Measurements from ENCODE around the gene IDH1. TPM values are rescaled to one million over a fixed set of nuclear protein-coding genes. Genes with fewer than 3 reads are reported as not detected.

Gene IDH1
- total RNA-seq, 1 experiment from 2014 or later, result 91.2 TPM

DNA sequence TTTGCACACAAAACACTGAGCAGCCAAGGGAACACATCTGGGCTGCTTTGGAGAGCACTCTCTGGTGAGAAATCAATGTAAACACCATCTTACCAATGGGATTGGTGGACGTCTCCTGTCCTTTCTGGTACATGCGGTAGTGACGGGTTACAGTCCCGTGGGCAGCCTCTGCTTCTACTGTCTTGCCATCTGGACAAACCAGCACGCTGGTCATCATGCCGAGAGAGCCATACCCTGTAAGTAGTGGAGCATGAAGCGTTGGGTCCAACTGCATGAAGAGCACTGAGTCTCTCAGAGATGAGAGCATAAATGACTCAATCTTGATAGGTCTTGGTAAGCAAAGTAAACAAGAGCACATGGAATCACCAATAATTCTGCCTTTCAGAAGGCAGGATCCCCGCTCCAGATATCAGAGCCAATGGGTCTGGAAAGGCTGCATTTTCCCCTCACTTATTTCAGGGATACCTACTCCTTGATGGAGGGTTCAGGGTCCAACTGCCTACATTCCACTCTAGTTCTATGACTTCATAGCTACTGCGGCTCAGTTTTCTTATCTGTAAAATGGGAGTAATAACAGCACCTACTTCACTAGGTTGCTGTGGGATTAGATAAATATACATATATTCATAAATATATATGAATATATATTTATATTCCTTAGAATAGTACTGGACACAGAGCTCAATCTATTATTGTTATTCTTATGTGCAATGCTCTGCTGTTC is 14.9 kb downstream of the IDH1 start:
- no peak overlapping the region for H3K27ac ChIP-seq (ENCODE audit: low read depth, low read length)
- no peaks in the 10 kb centered on the region for H4K20me1 ChIP-seq (ENCODE audit: insufficient read depth)
- H3K9ac ChIP-seq (ENCODE audit: low read length), result no peak overlapping the region
- TF ChIP-seq SP1 (IDR thresholded peaks at IDR 0.05; ENCODE audit: low read depth) (no peak), SRF (IDR thresholded peaks at IDR 0.05; ENCODE audit: low read depth) (no peak), ELF1 (IDR thresholded peaks at IDR 0.05; ENCODE audit: borderline replicate concordance, low read depth) (no peak), FOSL1 (IDR thresholded peaks at IDR 0.05; ENCODE audit: low read depth) (no peak), ZBTB33 (IDR thresholded peaks at IDR 0.05; ENCODE audit: extremely low read depth, insufficient replicate concordance, low read length) (no peak), ZNF274 (IDR thresholded peaks at IDR 0.05; ENCODE audit: low read depth, low read length) (no peak), CEBPB (IDR thresholded peaks at IDR 0.05; ENCODE audit: low read depth) (no peak), EGR1 (IDR thresholded peaks at IDR 0.05; ENCODE audit: low read depth) (no peak), POLR2AphosphoS5 (IDR thresholded peaks at IDR 0.05; ENCODE audit: low read depth, low read length) (no peak), SIN3A (IDR thresholded peaks at IDR 0.05; ENCODE audit: low read depth) (no peak), TCF7L2 (IDR thresholded peaks at IDR 0.05; ENCODE audit: borderline replicate concordance, extremely low read depth, insufficient read depth, insufficient read length) (no peak), CTCF (IDR thresholded peaks at IDR 0.05 in 2 of 3, conservative IDR thresholded peaks at IDR 0.05 in 1 of 3; ENCODE audit: borderline replicate concordance in 1 of 3, insufficient read depth in 1 of 3, low read depth in 2 of 3, low read length in 2 of 3) (no peak), ZFX (IDR thresholded peaks at IDR 0.05) (no peak), EZH2phosphoT487 (IDR thresholded peaks at IDR 0.05; ENCODE audit: borderline replicate concordance) (no peak), CBX3 (IDR thresholded peaks at IDR 0.05; ENCODE audit: low read depth) (no peak), YY1 (IDR thresholded peaks at IDR 0.05; ENCODE audit: extremely low read depth, insufficient replicate concordance, low read depth, low read length) (no peak), EZH2 (IDR thresholded peaks at IDR 0.05) (no peak)
- TF ChIP-seq, protein P1, sequence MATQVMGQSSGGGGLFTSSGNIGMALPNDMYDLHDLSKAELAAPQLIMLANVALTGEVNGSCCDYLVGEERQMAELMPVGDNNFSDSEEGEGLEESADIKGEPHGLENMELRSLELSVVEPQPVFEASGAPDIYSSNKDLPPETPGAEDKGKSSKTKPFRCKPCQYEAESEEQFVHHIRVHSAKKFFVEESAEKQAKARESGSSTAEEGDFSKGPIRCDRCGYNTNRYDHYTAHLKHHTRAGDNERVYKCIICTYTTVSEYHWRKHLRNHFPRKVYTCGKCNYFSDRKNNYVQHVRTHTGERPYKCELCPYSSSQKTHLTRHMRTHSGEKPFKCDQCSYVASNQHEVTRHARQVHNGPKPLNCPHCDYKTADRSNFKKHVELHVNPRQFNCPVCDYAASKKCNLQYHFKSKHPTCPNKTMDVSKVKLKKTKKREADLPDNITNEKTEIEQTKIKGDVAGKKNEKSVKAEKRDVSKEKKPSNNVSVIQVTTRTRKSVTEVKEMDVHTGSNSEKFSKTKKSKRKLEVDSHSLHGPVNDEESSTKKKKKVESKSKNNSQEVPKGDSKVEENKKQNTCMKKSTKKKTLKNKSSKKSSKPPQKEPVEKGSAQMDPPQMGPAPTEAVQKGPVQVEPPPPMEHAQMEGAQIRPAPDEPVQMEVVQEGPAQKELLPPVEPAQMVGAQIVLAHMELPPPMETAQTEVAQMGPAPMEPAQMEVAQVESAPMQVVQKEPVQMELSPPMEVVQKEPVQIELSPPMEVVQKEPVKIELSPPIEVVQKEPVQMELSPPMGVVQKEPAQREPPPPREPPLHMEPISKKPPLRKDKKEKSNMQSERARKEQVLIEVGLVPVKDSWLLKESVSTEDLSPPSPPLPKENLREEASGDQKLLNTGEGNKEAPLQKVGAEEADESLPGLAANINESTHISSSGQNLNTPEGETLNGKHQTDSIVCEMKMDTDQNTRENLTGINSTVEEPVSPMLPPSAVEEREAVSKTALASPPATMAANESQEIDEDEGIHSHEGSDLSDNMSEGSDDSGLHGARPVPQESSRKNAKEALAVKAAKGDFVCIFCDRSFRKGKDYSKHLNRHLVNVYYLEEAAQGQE (IDR thresholded peaks at IDR 0.05; ENCODE audit: low read depth), result no peak
- TF ChIP-seq, protein P2, sequence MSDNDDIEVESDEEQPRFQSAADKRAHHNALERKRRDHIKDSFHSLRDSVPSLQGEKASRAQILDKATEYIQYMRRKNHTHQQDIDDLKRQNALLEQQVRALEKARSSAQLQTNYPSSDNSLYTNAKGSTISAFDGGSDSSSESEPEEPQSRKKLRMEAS (IDR thresholded peaks at IDR 0.05), result no peak
- H3K4me1 ChIP-seq (ENCODE audit: control insufficient read depth in 1 of 2, insufficient read depth in 2 of 2, low read length in 2 of 2), result 0 out of 4 replicates have a peak, but pooled peaks cover 0 to 2% of the 10 kb centered on the region in 2 experiments
- no peaks in the 10 kb centered on the region for H3K9me2 ChIP-seq (ENCODE audit: insufficient read depth)
- H3K36me3 ChIP-seq (ENCODE audit: control insufficient read depth in 1 of 2, insufficient read depth in 2 of 2, low read length in 2 of 2), result peaks cover 0 to 14% of the 10 kb centered on the region in 2 experiments; a peak in 2 of 4 replicates
- H3K4me3 ChIP-seq (replicated peaks in 1 of 2; ENCODE audit: low read depth in 1 of 2, low read length in 2 of 2), result no peak overlapping the region
- RAD21 ChIA-PET (ENCODE audit: low non-redundant PET in 1 of 2, low total read pairs in 2 of 2, uncharacterized antibody in 2 of 2, unreplicated experiment in 2 of 2), result no interaction called here
- no peak overlapping the region for H3K4me2 ChIP-seq (ENCODE audit: low read length)
- CTCF ChIA-PET, result no interaction called here
- no peak for ATAC-seq
- intact Hi-C loops (cut with micrococcal nuclease), result no loop called here
- no peaks in the 10 kb centered on the region for H3K9me3 ChIP-seq (ENCODE audit: control insufficient read depth in 1 of 2, insufficient read depth in 1 of 2, low read depth in 1 of 2, low read length in 2 of 2)
- BruUV-seq (replicated peaks), result no TSS peak
- H2AFZ ChIP-seq (ENCODE audit: low read depth, low read length, poor library complexity, severe bottlenecking), result no peak overlapping the region
- POLR2A ChIA-PET, result no interaction called here
- H3K79me2 ChIP-seq (ENCODE audit: insufficient read depth, low read length), result no peaks in the 10 kb centered on the region
- H3K27me3 ChIP-seq (ENCODE audit: insufficient read depth, low read length), result no peaks in the 10 kb centered on the region
- DNase-seq (ENCODE audit: low read depth, low spot score), result no peak
